ENCODE data around the gene LHPP.

DNA sequence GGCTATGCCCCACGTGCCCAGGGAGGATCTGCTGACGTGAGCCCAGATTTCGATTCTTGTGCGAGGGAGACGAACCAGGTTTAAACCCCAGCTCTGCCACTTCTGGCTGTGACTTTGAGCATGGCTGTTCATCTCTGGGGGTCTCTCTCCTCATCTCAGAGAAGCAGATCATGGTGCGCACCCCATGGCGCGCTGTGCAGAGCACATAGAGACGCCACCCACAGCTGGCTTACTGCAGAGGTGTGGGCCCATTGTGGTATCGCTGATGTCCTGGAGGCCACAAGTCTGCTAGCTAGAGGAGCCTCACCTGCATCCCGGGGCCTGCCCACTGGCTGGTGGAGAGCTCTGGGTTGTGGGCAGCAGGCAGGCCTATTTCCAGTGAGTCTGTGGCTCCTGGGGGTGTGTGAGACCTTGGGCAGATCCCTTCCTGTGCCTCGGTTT is 140.5 kb downstream of the LHPP start:
- TF ChIP-seq, protein P1, sequence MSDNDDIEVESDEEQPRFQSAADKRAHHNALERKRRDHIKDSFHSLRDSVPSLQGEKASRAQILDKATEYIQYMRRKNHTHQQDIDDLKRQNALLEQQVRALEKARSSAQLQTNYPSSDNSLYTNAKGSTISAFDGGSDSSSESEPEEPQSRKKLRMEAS (IDR thresholded peaks at IDR 0.05), result no peak
- no peak for TF ChIP-seq NR3C1 (IDR thresholded peaks at IDR 0.05)
- TF ChIP-seq POLR2A (IDR thresholded peaks at IDR 0.05; ENCODE audit: low read length), result no peak
- TF ChIP-seq RAD21 (conservative IDR thresholded peaks at IDR 0.05 in 1 of 2, IDR thresholded peaks at IDR 0.05 in 1 of 2), result no peak
- no peak for TF ChIP-seq CTCF (IDR thresholded peaks at IDR 0.05)
- no peak for TF ChIP-seq USF2 (IDR thresholded peaks at IDR 0.05)
- no peak for TF ChIP-seq EP300 (IDR thresholded peaks at IDR 0.05)
- no peak for TF ChIP-seq CEBPB (IDR thresholded peaks at IDR 0.05)
- TF ChIP-seq BHLHE40 (IDR thresholded peaks at IDR 0.05; ENCODE audit: low read depth, low read length), result no peak
- TF ChIP-seq PHF8 (IDR thresholded peaks at IDR 0.05; ENCODE audit: borderline replicate concordance, low read depth), result no peak
- TF ChIP-seq RCOR1 (IDR thresholded peaks at IDR 0.05; ENCODE audit: low read depth, low read length), result no peak
